SK-N-SH (cell line): ENCODE measurements around the gene VN1R5.

ENCODE experiments used
- EP300 ChIP-seq, 2 experiments: IDR thresholded peaks; 2 replicates each; pipeline versions ENCODE4 v1.4.0 to v1.6.1; 2012; ENCODE audit warnings: borderline replicate concordance in 1 of 2, low read depth in 1 of 2, low read length in 1 of 2
- EZH2phosphoT487 ChIP-seq: fragments of 200-600 bp; sonication (generic); IDR thresholded peaks from 2 replicates; pipeline ENCODE4 v1.6.1; 2017; ENCODE audit warnings: low read depth, mixed run types, mild to moderate bottlenecking, antibody characterized with exemption, moderate library complexity, borderline replicate concordance
- FOSL2 ChIP-seq: IDR thresholded peaks from 2 replicates; pipeline ENCODE4 v1.4.0; 2012; ENCODE audit warnings: low read depth, mild to moderate bottlenecking, moderate library complexity, borderline replicate concordance
- FOXM1 ChIP-seq: IDR thresholded peaks from 2 replicates; pipeline ENCODE4 v1.4.0; 2012; ENCODE audit warnings: low read depth, mild to moderate bottlenecking
- JUND ChIP-seq: IDR thresholded peaks from 2 replicates; pipeline ENCODE4 v1.4.0; 2012
- MXI1 ChIP-seq: IDR thresholded peaks from 2 replicates; pipeline ENCODE4 v1.6.1; 2012; ENCODE audit warnings: mild to moderate bottlenecking, low read depth, low read length, improper control_type of control experiment
- POLR2AphosphoS5 ChIP-seq: IDR thresholded peaks from 2 replicates; pipeline ENCODE4 v1.6.1; 2012; ENCODE audit warnings: low read depth, low read length
- RAD21 ChIP-seq: IDR thresholded peaks from 2 replicates; pipeline ENCODE4 v1.6.1; 2012; ENCODE audit warnings: mild to moderate bottlenecking, low read length
- RCOR1 ChIP-seq: fragments of 150-350 bp; IDR thresholded peaks from 2 replicates; pipeline ENCODE4 v1.6.1; 2017; ENCODE audit warnings: antibody characterized with exemption, low read length
- SMC3 ChIP-seq: IDR thresholded peaks from 2 replicates; pipeline ENCODE4 v1.6.1; 2012; ENCODE audit warnings: low read depth, low read length, improper control_type of control experiment
- TF ChIP-seq, protein P1 (sequence below): fragments of 200-600 bp; sonication (generic); IDR thresholded peaks from 2 replicates; pipeline ENCODE4 v1.6.1; 2017; ENCODE audit warnings: antibody characterized with exemption, mild to moderate bottlenecking, moderate library complexity
- TF ChIP-seq, protein P2 (sequence below): IDR thresholded peaks from 2 replicates; pipeline ENCODE4 v1.4.0; 2012; ENCODE audit warnings: low read depth
- TF ChIP-seq, protein P3 (sequence below): IDR thresholded peaks from 2 replicates; pipeline ENCODE4 v1.6.1; 2012; ENCODE audit warnings: mild to moderate bottlenecking, low read depth, low read length, moderate library complexity
- TF ChIP-seq, protein P4 (sequence below): IDR thresholded peaks from 2 replicates; pipeline ENCODE4; 2012

DNA sequence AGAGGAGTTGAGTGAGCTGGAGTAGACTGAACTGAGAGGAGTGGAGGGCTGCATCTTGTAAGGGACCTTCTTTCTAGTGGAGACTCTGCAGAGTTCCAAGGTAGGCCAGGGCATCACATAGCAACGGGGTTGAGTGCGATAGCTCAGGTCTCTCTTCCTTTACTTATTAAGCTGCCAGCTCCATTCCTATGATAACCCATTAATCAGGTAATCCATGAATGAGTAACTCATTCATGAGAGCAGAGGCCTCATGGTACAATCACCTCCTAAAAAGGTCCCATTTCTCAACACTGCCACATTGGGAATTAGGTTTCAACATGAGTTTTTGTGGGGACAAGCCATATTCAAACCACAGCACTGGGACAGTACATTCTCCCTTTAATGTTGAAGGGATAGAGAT is 21.3 kb downstream of the VN1R5 start:
- no peak for TF ChIP-seq FOXM1
- no peak for TF ChIP-seq JUND
- TF ChIP-seq MXI1: no peak
- TF ChIP-seq, protein P1, sequence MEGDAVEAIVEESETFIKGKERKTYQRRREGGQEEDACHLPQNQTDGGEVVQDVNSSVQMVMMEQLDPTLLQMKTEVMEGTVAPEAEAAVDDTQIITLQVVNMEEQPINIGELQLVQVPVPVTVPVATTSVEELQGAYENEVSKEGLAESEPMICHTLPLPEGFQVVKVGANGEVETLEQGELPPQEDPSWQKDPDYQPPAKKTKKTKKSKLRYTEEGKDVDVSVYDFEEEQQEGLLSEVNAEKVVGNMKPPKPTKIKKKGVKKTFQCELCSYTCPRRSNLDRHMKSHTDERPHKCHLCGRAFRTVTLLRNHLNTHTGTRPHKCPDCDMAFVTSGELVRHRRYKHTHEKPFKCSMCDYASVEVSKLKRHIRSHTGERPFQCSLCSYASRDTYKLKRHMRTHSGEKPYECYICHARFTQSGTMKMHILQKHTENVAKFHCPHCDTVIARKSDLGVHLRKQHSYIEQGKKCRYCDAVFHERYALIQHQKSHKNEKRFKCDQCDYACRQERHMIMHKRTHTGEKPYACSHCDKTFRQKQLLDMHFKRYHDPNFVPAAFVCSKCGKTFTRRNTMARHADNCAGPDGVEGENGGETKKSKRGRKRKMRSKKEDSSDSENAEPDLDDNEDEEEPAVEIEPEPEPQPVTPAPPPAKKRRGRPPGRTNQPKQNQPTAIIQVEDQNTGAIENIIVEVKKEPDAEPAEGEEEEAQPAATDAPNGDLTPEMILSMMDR: no peak
- TF ChIP-seq, protein P2, sequence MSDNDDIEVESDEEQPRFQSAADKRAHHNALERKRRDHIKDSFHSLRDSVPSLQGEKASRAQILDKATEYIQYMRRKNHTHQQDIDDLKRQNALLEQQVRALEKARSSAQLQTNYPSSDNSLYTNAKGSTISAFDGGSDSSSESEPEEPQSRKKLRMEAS: no peak
- no peak for TF ChIP-seq POLR2AphosphoS5
- no peak for TF ChIP-seq FOSL2
- no peak for TF ChIP-seq RAD21
- no peak for TF ChIP-seq SMC3
- TF ChIP-seq EZH2phosphoT487: no peak
- TF ChIP-seq RCOR1: no peak
- TF ChIP-seq, protein P3, sequence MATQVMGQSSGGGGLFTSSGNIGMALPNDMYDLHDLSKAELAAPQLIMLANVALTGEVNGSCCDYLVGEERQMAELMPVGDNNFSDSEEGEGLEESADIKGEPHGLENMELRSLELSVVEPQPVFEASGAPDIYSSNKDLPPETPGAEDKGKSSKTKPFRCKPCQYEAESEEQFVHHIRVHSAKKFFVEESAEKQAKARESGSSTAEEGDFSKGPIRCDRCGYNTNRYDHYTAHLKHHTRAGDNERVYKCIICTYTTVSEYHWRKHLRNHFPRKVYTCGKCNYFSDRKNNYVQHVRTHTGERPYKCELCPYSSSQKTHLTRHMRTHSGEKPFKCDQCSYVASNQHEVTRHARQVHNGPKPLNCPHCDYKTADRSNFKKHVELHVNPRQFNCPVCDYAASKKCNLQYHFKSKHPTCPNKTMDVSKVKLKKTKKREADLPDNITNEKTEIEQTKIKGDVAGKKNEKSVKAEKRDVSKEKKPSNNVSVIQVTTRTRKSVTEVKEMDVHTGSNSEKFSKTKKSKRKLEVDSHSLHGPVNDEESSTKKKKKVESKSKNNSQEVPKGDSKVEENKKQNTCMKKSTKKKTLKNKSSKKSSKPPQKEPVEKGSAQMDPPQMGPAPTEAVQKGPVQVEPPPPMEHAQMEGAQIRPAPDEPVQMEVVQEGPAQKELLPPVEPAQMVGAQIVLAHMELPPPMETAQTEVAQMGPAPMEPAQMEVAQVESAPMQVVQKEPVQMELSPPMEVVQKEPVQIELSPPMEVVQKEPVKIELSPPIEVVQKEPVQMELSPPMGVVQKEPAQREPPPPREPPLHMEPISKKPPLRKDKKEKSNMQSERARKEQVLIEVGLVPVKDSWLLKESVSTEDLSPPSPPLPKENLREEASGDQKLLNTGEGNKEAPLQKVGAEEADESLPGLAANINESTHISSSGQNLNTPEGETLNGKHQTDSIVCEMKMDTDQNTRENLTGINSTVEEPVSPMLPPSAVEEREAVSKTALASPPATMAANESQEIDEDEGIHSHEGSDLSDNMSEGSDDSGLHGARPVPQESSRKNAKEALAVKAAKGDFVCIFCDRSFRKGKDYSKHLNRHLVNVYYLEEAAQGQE: no peak
- TF ChIP-seq, protein P4, sequence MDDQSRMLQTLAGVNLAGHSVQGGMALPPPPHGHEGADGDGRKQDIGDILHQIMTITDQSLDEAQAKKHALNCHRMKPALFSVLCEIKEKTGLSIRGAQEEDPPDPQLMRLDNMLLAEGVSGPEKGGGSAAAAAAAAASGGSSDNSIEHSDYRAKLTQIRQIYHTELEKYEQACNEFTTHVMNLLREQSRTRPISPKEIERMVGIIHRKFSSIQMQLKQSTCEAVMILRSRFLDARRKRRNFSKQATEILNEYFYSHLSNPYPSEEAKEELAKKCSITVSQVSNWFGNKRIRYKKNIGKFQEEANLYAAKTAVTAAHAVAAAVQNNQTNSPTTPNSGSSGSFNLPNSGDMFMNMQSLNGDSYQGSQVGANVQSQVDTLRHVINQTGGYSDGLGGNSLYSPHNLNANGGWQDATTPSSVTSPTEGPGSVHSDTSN: no peak
- TF ChIP-seq EP300 (IDR thresholded peaks at IDR 0.05; ENCODE audit: borderline replicate concordance in 1 of 2, low read depth in 1 of 2, low read length in 1 of 2): no peak
